ENCODE results near the gene PRDM16. TPM values are rescaled to one million over a fixed set of nuclear protein-coding genes. Genes with fewer than 3 reads are reported as not detected.

Gene PRDM16
- total RNA-seq, 1 donor from 2014 or later, result 17.7 TPM

DNA sequence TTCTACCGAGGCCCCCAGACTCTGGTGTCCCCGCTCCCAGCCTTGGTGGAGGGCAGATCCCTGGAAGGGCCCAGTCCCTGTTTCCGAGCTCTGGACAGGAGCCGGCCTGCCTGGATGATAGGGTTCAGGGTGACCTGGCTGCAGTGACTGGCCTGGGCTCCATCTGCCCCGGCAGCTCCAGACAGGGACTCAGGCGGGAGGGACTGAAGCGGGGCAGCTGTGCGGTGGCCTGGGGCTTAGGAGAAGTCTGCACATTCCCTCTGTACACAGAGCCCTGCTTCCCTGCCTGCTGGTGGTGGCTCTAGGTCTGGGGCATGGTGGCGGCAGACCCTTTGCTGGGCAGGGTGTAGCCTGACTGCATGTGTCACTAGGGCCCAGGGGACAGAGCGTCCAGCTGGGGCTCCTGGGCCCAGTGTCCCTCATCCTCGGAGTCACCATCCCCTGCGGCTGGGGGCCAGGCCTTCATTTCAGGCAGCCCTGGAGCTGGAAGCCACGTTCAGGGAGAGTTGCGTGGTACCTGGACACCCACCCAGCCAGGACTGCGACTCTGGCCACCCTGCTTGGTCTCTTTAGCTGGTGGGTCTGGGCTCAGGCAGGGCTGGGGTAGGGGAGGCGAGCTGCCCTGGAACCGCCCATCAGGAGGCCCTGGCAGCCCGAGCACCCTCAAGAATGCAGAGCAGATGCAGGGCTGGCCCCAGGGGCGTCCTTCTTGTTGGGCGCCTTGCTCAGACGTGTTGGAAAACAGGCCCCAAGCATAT, 395.1 kb downstream of the PRDM16 start:
- ATAC-seq (no peak), DNase-seq (peak; percentile 17)
- intact Hi-C loops (cut with micrococcal nuclease), result no loop called here

DNA sequence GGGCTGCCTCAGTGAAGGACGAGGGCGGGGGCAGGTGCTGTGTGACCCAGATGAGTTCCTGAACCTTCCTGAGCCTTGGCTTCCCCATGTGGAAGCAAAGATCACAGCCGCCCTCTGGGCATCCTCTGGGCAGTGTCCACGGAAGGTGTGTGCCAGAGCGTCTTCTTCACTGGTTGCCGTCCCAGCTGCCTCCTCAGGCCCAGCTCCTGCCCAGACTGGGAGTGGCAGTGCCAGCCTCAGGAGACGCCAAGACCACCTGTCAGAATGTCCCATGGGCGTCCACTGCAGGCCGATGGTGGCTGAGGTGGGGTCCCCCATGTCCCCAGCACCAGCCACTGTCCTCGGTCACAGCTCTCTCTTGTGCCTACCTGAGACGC, 395.6 kb downstream of the PRDM16 start:
- intact Hi-C loops (cut with micrococcal nuclease), result no loop called here
- no peak for ATAC-seq
- DNase-seq, result peak; percentile 6

DNA sequence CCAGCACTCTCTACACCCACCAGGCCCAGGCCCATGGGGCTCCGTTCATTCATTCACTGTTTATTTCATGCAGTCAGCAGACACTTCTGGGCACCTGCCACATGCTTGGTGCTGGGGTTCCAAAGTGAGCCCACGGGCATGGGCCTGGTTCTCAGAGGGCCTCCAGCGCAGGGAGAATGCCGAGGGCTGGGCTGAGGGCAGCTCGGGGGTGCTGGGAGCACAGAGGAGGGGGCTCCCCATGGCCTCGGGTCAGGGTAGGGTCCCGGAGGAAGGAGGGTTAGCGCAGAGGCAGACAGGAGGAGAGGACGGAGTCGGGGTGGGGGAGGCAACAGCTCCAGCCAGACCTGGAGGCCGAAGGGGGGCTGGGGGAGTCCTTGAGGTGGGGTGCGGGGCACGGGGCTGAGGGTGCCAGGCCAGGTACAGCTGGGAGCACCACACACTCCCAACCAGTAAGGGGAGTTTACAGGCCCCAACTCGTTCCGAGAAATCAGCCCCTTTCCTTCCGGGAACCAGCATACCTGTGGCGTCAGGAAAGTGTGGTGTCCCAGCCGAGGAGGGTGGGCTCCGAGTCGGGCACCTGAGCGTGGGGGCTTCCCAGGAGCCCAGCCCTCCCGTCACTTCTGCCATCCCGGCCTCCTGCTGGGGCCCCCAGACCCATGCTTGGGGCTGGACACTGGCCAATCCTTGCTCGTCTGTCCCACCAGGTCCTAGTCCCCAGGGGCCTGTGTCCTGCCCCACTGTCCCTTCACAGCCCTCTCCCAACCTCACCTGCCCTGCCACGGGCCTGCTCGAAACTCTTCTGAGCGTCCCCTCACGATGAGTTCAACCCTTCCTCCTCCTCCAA, 396.3 kb downstream of the PRDM16 start:
- intact Hi-C loops (cut with micrococcal nuclease), result no loop called here
- no peak for ATAC-seq
- peak; percentile 7 for DNase-seq

- ATAC-seq (no peak), DNase-seq (peak; percentile 14)
Measured at GRCh38 chr1:3465935-3466321, 396.9 kb downstream of the PRDM16 start.

GRCh38 chr1:3466366-3467075, 397.5 kb downstream of the PRDM16 start:
- DNase-seq (peak; percentile 21), ATAC-seq (no peak)
- intact Hi-C loops (cut with micrococcal nuclease), result no loop called here

More at GRCh38 chr1:3465935-3466321, 396.9 kb downstream of the PRDM16 start:
- intact Hi-C loops (cut with micrococcal nuclease), result no loop called here

GRCh38 chr1:3467096-3468036, 398.4 kb downstream of the PRDM16 start:
- intact Hi-C loops (cut with micrococcal nuclease), result no loop called here
- DNase-seq, result peak; percentile 19

DNA sequence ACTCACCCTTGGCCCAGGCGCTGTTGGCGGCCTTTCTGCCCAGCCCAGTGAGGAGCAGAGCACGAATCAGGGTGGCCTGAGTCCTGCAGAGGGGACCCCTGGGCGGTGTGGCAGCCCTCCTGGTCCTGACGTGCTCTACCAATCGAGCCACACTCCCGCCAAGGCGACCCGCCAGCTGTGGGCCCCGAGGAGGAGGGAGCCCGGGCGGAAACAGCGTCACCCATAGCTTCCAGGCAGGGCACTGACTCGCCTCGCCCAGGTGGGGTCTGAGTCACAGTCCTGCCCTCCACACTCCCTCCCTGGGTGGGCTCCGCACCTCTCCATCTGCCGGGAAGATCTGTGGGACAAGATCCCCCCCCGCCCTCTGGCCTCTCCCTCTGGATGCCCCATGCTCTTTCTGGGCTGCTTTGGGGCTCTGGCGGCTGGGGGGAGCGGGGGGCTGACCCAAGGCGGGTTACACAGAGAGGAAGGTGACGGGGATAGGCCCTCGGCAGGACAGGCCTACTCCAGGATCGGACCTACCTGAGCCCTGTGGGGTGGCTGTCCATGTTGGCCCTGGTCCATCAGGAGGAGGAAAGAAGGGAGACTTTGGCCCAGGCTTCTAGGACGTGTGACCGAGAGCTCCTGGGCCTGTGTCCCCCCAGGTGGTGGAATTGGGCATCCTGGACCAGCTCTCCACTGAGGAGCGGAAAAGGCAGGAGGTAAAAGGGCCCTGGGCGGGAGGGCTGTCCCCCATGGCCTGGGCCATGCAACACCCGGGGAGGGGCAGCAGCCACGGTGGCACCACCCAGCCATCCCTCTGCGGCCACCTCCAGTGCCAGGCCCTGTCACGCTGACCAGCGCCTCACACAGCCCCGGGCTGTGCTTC, 399.5 kb downstream of the PRDM16 start:
- DNase-seq, result peak; percentile 20
- intact Hi-C loops (cut with micrococcal nuclease), result no loop called here
- no peak for ATAC-seq

More at GRCh38 chr1:3467096-3468036, 398.4 kb downstream of the PRDM16 start:
- ATAC-seq, result no peak

DNA sequence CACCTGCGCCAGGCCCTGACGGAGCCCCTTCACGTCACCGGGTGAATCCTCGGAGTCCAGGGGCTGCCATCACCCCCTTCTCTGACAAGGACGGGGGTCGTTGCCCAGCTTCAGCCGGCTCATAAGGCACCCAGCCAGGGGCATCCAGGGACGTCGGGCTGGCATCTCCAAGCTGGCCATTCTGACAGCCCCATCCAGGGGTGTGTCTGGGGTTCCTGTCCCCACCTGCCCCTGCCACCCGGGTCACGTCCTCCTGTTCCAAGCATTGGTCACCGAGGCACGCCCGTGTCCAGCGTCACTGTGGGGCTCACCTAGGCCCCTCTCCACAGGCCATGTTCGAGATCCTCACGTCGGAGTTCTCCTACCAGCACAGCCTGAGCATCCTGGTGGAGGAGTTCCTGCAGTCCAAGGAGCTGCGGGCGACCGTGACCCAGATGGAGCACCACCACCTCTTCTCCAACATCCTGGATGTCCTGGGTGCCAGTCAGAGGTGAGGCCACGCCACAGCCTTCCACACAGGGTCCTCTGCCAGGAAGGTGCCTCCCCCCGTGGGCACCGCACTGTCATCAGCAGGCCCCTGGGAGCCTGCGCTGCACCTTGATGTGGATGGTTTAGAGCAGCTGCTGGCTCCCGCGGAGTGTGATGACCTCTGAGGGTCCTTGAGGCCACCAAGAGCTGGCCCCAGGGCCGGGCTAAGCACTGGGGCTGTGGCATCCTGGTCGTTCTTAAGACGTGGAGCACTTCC, 400.3 kb downstream of the PRDM16 start:
- intact Hi-C loops (cut with micrococcal nuclease), result no loop called here
- no peak for ATAC-seq
- peak; percentile 23 for DNase-seq

DNA sequence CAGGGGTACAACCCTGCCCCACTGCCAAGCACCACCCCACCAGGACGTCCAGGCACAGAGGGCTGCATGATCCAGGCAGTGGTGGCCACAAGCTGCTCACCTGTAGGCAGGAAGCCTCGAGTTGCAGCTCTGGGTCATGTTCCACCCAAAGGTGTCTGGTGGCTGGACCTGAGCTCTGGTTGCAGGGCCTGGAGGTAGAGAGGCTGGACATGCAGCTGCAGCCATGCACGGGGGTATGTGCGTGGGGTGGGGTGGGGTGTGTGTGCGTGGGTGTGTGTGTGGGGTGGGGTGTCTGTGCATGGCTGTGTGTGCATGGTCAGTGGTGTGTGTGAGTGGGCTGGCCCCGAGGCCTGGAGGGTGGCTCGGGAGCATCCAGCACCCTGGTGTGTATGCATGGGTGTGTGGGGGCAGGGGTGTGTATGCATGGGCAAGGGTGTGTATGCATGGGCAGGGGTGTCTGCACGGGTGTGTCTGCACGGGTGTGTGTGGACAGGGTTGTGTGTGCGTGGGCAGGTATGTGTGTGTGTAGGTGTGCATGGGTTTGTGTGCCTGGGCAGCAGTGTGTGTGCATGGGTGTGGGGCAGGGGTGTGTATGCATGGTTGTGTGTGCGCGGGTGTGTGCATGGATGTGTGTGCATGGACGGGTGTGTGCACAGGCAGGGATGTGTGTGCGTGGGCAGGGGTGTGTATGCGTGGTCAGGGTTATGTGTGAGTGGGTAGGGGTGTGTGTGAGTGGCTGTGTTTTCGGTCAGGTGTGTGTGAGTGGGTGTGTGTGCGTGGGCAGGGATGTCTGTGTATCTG, 401.0 kb downstream of the PRDM16 start:
- intact Hi-C loops (cut with micrococcal nuclease), result no loop called here
- ATAC-seq (no peak), DNase-seq (peak; percentile 20)

DNA sequence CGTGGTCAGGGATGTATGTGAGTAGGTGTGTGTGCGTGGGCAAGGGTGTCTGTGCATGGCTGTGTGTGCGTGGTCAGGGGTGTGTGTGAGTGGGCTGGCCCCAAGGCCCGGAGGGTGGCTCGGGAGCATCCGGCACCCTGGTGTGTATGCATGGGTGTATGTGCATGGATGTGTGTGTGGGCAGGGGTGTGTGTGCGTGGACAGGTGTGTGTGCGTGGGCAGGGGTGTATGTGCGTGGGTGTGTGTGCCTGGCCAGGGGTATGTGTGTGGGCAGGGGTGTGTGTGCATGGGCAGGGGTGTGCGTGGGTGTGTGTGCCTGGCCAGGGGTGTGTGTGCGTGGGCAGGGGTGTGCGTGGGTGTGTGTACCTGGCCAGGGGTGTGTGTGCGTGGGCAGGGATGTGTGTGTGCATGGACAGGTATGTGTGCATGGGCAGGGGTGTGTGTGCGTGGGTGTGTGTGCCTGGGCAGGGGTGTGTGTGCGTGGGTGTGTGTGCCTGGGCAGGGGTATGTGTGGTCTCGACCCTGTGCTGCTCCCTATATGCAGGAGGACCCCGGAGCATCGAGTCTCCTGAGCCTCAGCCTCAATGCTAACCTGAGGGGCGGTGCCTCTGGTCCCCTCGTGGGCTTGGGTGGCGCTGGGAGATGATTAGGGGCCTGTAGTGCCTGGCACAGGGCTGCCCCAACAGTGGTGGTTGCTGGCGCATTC, 401.8 kb downstream of the PRDM16 start:
- ATAC-seq (no peak), DNase-seq (peak; percentile 11)
- intact Hi-C loops (cut with micrococcal nuclease), result no loop called here

DNA sequence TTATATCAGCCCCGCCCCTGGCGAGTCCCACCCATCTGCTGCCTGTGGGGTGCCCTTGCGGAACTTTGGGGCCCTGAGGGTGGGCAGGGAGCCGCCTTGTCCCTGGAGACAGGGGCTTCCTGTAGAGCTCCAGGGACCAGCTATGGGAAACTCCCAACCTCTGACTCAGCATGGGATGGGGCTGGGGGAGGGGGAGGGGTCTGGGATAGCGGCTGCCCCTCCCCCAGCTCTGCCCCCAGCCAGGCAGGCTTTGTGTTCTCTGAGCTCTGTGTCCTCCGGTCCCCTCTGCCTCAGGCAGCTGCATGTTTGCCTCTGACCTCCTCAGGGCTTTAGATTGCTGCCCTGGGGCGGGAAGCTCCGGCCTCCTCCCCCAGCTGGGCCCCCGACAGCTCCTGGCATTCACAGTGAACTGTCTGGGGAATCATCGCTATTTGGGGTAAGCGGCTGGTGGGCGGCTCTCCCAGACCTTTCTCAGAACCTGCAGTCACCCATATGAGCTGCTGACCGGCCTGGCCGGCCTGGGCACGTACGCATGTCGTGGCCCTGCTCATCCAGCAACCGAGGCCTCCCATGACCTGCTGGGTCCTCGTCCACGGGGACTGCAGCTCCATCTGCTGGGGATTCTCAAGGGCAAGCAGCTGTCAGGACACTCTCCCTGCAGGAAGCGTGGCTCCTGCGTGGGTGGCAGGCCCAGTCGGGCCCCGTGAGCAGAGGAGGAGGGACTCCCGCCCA, 402.5 kb downstream of the PRDM16 start:
- peak; percentile 86 for ATAC-seq
- DNase-seq, result peak; percentile 74
- intact Hi-C loops (cut with micrococcal nuclease), result no loop called here

- DNase-seq (peak; percentile 25), ATAC-seq (no peak)
- intact Hi-C loops (cut with micrococcal nuclease), result no loop called here
Measured at GRCh38 chr1:3472088-3472850, 403.3 kb downstream of the PRDM16 start.

GRCh38 chr1:3472906-3473305, 403.9 kb downstream of the PRDM16 start:
- DNase-seq (no peak), ATAC-seq (no peak)
- intact Hi-C loops (cut with micrococcal nuclease), result no loop called here

- ATAC-seq (no peak), DNase-seq (no peak)
- intact Hi-C loops (cut with micrococcal nuclease), result no loop called here
Measured at GRCh38 chr1:3473381-3473844, 404.4 kb downstream of the PRDM16 start.

Data from left ventricle myocardium superior (tissue), 1 donor.